Heart left ventricle (tissue), 13 donors: ENCODE results near the gene CDX1.

Experiments used
- POLR2A ChIP-seq, 2 donors: fragments of 450-650 bp; IDR thresholded peaks; one replicate each; pipeline ENCODE4 v1.6.1; 2017; ENCODE audit warnings: antibody characterized with exemption in 2 of 2, mild to moderate bottlenecking in 2 of 2, moderate library complexity in 2 of 2
- TF ChIP-seq, protein P1 (sequence below), 12 donors: fragments of 200-600 bp; sonication (generic) in 4 of 12; IDR thresholded peaks; one replicate each; pipeline versions ENCODE4 v1.5.0 to v1.8.0; 2018 to 2022; ENCODE audit warnings: antibody characterized with exemption in 12 of 12, mild to moderate bottlenecking in 5 of 12
- donor health status: ischemic (EF 13 %, LVEDD 7.1; RV severe dilation, severe dysfunction).
- donor health status: DM: no; HTN: yes; CAD: no.
- donor health status: DM: no; HTN: no; CAD: no.
- donor health status: ischemic (EF 25% LVEDD 6.9; RV normal size, moderate dysfunction).
- donor health status: ischemic (EF 25% LVEDD 5.7; RV mildly dilated, moderate dysfunction).
- donor health status: ischemic (EF 35%, LVEDD 5.7; RV mildly dilated, moderate dysfunction).
- donor health status: nonischemic (EF 11% LVEDD 7.7; RV severe dilation, severe dysfunction).
- donor health status: DM: yes; HTN: yes; CAD: no.
- donor health status: PGD.
- donor health status: ischemic (EF 29% LVEDD 5.4; RV normal size, mild dysfunction).
- donor health status: nonischemic (EF 23%, LVEDD 6.1; RV moderate dilation, normal function).

DNA sequence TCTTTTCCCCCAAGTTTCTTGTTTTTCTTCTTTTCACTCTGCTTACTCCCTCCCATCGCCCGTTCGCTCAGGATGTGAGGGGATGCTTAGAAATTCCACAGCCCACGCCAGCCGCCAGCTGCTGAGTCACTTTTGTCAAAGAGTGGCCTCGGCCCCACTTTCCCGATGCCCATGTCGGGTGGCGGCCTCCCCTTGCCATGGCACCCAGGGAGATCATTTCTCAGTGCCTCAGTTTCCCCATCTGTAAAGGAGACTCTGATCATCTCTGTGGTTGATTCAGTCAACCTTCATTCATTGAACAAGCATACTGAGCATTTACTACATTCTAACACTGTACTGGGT lies 10.6 kb upstream of the CDX1 start:
- TF ChIP-seq, protein P1, sequence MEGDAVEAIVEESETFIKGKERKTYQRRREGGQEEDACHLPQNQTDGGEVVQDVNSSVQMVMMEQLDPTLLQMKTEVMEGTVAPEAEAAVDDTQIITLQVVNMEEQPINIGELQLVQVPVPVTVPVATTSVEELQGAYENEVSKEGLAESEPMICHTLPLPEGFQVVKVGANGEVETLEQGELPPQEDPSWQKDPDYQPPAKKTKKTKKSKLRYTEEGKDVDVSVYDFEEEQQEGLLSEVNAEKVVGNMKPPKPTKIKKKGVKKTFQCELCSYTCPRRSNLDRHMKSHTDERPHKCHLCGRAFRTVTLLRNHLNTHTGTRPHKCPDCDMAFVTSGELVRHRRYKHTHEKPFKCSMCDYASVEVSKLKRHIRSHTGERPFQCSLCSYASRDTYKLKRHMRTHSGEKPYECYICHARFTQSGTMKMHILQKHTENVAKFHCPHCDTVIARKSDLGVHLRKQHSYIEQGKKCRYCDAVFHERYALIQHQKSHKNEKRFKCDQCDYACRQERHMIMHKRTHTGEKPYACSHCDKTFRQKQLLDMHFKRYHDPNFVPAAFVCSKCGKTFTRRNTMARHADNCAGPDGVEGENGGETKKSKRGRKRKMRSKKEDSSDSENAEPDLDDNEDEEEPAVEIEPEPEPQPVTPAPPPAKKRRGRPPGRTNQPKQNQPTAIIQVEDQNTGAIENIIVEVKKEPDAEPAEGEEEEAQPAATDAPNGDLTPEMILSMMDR (IDR thresholded peaks at IDR 0.05), result no peak
- TF ChIP-seq POLR2A (IDR thresholded peaks at IDR 0.05), result no peak
